Lower leg skin (tissue), 3 donors: ENCODE results near the gene GRIN2D.

Source experiments
- POLR2A ChIP-seq, 2 donors: fragments of 450-650 bp; IDR thresholded peaks; one replicate each; pipeline ENCODE4 v1.6.1; 2016 to 2017; ENCODE audit warnings: antibody characterized with exemption in 2 of 2, mild to moderate bottlenecking in 1 of 2, moderate library complexity in 1 of 2
- TF ChIP-seq, protein P1 (sequence below), 3 donors: fragments of 450-650 bp; IDR thresholded peaks; one replicate each; pipeline ENCODE4 v1.5.1; 2016; ENCODE audit warnings: antibody characterized with exemption in 3 of 3, mild to moderate bottlenecking in 3 of 3, moderate library complexity in 2 of 3

DNA sequence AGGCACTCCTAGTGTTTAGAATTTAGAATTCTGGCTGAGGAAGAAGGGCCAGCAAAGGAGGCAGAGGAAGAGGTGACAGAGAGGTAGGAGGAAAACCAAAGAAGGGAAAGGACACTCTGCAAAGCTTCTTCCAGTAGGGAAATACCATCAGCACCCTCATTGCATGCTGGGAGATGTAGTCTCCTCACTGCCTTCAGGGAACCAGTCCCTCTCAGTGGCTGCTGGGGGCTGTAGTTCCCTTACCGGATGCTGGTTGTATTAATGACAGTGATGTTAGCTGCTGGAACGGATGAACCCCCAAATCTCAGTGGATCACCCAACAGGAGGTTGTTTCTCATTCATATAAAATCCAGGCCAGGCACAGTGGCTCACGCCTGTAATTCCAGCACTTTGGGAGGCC, 10.1 kb downstream of the GRIN2D start:
- no peak for TF ChIP-seq POLR2A (IDR thresholded peaks at IDR 0.05)
- TF ChIP-seq, protein P1, sequence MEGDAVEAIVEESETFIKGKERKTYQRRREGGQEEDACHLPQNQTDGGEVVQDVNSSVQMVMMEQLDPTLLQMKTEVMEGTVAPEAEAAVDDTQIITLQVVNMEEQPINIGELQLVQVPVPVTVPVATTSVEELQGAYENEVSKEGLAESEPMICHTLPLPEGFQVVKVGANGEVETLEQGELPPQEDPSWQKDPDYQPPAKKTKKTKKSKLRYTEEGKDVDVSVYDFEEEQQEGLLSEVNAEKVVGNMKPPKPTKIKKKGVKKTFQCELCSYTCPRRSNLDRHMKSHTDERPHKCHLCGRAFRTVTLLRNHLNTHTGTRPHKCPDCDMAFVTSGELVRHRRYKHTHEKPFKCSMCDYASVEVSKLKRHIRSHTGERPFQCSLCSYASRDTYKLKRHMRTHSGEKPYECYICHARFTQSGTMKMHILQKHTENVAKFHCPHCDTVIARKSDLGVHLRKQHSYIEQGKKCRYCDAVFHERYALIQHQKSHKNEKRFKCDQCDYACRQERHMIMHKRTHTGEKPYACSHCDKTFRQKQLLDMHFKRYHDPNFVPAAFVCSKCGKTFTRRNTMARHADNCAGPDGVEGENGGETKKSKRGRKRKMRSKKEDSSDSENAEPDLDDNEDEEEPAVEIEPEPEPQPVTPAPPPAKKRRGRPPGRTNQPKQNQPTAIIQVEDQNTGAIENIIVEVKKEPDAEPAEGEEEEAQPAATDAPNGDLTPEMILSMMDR (IDR thresholded peaks at IDR 0.05): no peak
